GM12874 (cell line): ENCODE data around the gene GREB1L.

Experiments used
- TF ChIP-seq, protein P1 (sequence below): IDR thresholded peaks from 2 replicates; pipeline ENCODE4 v1.5.1; 2011; ENCODE audit warnings: low read depth, mild to moderate bottlenecking, control low read depth, low read length, moderate library complexity; ENCODE audit not compliant: insufficient read depth

The GREB1L gene

GRCh38 chr18:21210278-21210677, 31.8 kb upstream of the GREB1L start:
- TF ChIP-seq, protein P1, sequence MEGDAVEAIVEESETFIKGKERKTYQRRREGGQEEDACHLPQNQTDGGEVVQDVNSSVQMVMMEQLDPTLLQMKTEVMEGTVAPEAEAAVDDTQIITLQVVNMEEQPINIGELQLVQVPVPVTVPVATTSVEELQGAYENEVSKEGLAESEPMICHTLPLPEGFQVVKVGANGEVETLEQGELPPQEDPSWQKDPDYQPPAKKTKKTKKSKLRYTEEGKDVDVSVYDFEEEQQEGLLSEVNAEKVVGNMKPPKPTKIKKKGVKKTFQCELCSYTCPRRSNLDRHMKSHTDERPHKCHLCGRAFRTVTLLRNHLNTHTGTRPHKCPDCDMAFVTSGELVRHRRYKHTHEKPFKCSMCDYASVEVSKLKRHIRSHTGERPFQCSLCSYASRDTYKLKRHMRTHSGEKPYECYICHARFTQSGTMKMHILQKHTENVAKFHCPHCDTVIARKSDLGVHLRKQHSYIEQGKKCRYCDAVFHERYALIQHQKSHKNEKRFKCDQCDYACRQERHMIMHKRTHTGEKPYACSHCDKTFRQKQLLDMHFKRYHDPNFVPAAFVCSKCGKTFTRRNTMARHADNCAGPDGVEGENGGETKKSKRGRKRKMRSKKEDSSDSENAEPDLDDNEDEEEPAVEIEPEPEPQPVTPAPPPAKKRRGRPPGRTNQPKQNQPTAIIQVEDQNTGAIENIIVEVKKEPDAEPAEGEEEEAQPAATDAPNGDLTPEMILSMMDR: no peak

- TF ChIP-seq, protein P1: no peak
These were observed 31.2 kb upstream of the GREB1L start for GRCh38 chr18:21210784-21211183.

GRCh38 chr18:21215490-21215889, 26.5 kb upstream of the GREB1L start:
- TF ChIP-seq, protein P1: no peak

GRCh38 chr18:21218862-21219261, 23.2 kb upstream of the GREB1L start:
- TF ChIP-seq, protein P1: no peak

GRCh38 chr18:21230436-21230835, 11.6 kb upstream of the GREB1L start:
- TF ChIP-seq, protein P1: no peak

GRCh38 chr18:21241301-21242048, 557 bp upstream of the GREB1L start:
- TF ChIP-seq, protein P1: no peak

DNA sequence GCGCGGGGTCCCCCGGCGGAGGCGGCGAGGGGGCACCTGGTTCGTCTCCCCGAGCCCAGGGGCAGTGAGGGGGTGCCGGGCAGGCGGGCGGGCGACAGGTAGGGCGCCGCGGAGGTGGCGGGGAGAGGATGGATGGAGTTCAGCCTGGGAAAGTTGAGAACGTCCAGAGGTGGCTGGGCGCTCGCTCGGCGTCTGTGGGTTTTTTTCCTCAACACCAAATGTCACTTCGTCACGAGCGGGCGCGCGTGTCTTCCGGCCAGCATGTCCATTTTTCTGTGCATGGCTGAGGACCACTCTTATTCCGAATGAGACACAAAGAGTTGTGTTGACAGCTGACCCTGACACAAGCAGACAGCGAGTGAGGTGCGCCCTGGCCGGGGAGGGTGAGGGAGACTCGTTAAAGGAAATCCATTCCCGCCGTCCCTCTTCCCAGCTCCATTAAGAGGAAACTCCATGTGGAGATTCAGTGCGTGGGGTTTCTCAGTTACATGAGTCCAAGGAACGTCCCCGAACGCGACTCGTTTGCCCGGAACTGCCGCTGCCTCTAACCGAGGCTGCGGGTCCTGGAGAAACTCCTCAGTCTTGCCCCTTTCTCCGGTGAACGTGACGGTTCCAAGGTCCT, 859 bp downstream of the GREB1L start:
- TF ChIP-seq, protein P1: no peak
